Muscle layer of duodenum (tissue), 2 donors: ENCODE results near the gene SYDE1.
"Not testable (repeated sequence)": the region's sequence is repeated elsewhere in the genome, so short reads cannot be mapped to it uniquely, and the experiment has no call there.

Source experiments
- H3K27ac ChIP-seq: one replicate; pipeline ENCODE4 v1.7.0; 2013; ENCODE audit warnings: mild to moderate bottlenecking, low read length
- H3K27me3 ChIP-seq: one replicate; pipeline ENCODE4 v1.7.0; 2013; ENCODE audit warnings: low read depth, mild to moderate bottlenecking, control low read depth, low read length
- H3K36me3 ChIP-seq, 2 donors: one replicate each; pipeline ENCODE4 v1.7.0; 2013; ENCODE audit warnings: low read length in 2 of 2, control low read depth in 1 of 2, mild to moderate bottlenecking in 1 of 2; ENCODE audit not compliant: insufficient read depth in 2 of 2, control insufficient read depth in 1 of 2
- H3K4me1 ChIP-seq, 2 donors: one replicate each; pipeline ENCODE4 v1.7.0; 2013; ENCODE audit warnings: low read length in 2 of 2, mild to moderate bottlenecking in 2 of 2, control low read depth in 1 of 2, moderate library complexity in 1 of 2; ENCODE audit not compliant: insufficient read depth in 2 of 2, control insufficient read depth in 1 of 2
- H3K4me3 ChIP-seq, 2 donors: one replicate each; pipeline ENCODE4 v1.7.0; 2013; ENCODE audit warnings: low read length in 2 of 2, low read depth in 1 of 2, mild to moderate bottlenecking in 1 of 2
- H3K9me3 ChIP-seq, 2 donors: one replicate each; pipeline ENCODE4 v1.7.0; 2013; ENCODE audit warnings: low read length in 2 of 2, control low read depth in 1 of 2, mild to moderate bottlenecking in 1 of 2; ENCODE audit not compliant: control insufficient read depth in 1 of 2
- donor health status: healthy.

Gene SYDE1

GRCh38 chr19:15107061-15108010 lies at the start of gene SYDE1:
SYDE1 (plus strand) TSS chr19:15107401; CDS start chr19:15107434, 33 bp downstream.
- Histone ChIP-seq H3K9me3 (peaks cover 5 to 8% of the 10 kb centered on the region in 2 donors), H3K4me3 (peak within 1 kb of the TSS; percentile 67 to 73), H3K27me3 (no peaks in the 10 kb centered on the region), H3K4me1 (peaks cover 0 to 10% of the 10 kb centered on the region in 2 donors), H3K36me3 (peaks cover 2 to 26% of the 10 kb centered on the region in 2 donors), H3K27ac (peak within 1 kb of the TSS; percentile 75)

GRCh38 chr19:15062036-15062435 lies 45.2 kb upstream of the SYDE1 start:
- H3K36me3 ChIP-seq, result no peaks in the 10 kb centered on the region
- H3K4me1 ChIP-seq, result no peaks in the 10 kb centered on the region
- no peaks in the 10 kb centered on the region for H3K9me3 ChIP-seq
- H3K4me3 ChIP-seq, result no peak overlapping the region
- H3K27ac ChIP-seq, result no peak overlapping the region
- H3K27me3 ChIP-seq, result no peaks in the 10 kb centered on the region

GRCh38 chr19:15070386-15070785 lies 36.8 kb upstream of the SYDE1 start:
- H3K27me3 ChIP-seq, H3K36me3 ChIP-seq, H3K9me3 ChIP-seq, H3K4me1 ChIP-seq, H3K4me3 ChIP-seq, H3K27ac ChIP-seq: not testable (repeated sequence)

GRCh38 chr19:15072930-15073647 lies 34.1 kb upstream of the SYDE1 start:
- no peak overlapping the region for H3K4me3 ChIP-seq
- H3K27ac ChIP-seq, result no peak overlapping the region
- no peaks in the 10 kb centered on the region for H3K9me3 ChIP-seq
- H3K36me3 ChIP-seq, result no peaks in the 10 kb centered on the region
- H3K27me3 ChIP-seq, result no peaks in the 10 kb centered on the region
- no peaks in the 10 kb centered on the region for H3K4me1 ChIP-seq

GRCh38 chr19:15074371-15074770 lies 32.8 kb upstream of the SYDE1 start:
- Histone ChIP-seq H3K27ac (no peak overlapping the region), H3K9me3 (no peaks in the 10 kb centered on the region), H3K27me3 (no peaks in the 10 kb centered on the region), H3K4me1 (no peaks in the 10 kb centered on the region), H3K4me3 (no peak overlapping the region), H3K36me3 (no peaks in the 10 kb centered on the region)

- Histone ChIP-seq H3K36me3 (no peaks in the 10 kb centered on the region), H3K27me3 (no peaks in the 10 kb centered on the region), H3K4me1 (no peaks in the 10 kb centered on the region), H3K27ac (no peak overlapping the region), H3K9me3 (no peaks in the 10 kb centered on the region), H3K4me3 (no peak overlapping the region)
These were observed 31.4 kb upstream of the SYDE1 start for GRCh38 chr19:15075806-15076205.

GRCh38 chr19:15080002-15080401 lies 27.2 kb upstream of the SYDE1 start:
- H3K36me3 ChIP-seq, H3K27ac ChIP-seq: not testable (repeated sequence)

GRCh38 chr19:15081911-15082310 lies 25.3 kb upstream of the SYDE1 start, which contains the start of gene OR1I1:
OR1I1 (plus strand) TSS chr19:15082211; CDS start chr19:15087066, 4,855 bp downstream.
- H3K36me3 ChIP-seq, result no peaks in the 10 kb centered on the region
- no peak within 1 kb of the TSS for H3K27ac ChIP-seq
- no peak within 1 kb of the TSS for H3K4me3 ChIP-seq
- no peaks in the 10 kb centered on the region for H3K27me3 ChIP-seq
- H3K4me1 ChIP-seq, result no peaks in the 10 kb centered on the region
- H3K9me3 ChIP-seq, result no peaks in the 10 kb centered on the region

More at GRCh38 chr19:15080002-15080401, 27.2 kb upstream of the SYDE1 start:
- H3K27me3 ChIP-seq, H3K4me3 ChIP-seq, H3K9me3 ChIP-seq, H3K4me1 ChIP-seq: not testable (repeated sequence)

- Histone ChIP-seq H3K27me3 (no peaks in the 10 kb centered on the region), H3K36me3 (no peaks in the 10 kb centered on the region), H3K9me3 (no peaks in the 10 kb centered on the region), H3K27ac (no peak overlapping the region), H3K4me3 (no peak overlapping the region), H3K4me1 (peaks cover 0 to 3% of the 10 kb centered on the region in 2 donors)
These were observed 20.0 kb upstream of the SYDE1 start for GRCh38 chr19:15087182-15087581.

GRCh38 chr19:15091918-15092753 lies 15.1 kb upstream of the SYDE1 start:
- Histone ChIP-seq H3K27me3 (no peaks in the 10 kb centered on the region), H3K36me3 (no peaks in the 10 kb centered on the region), H3K9me3 (no peaks in the 10 kb centered on the region), H3K4me1 (peaks cover 0 to 5% of the 10 kb centered on the region in 2 donors), H3K4me3 (peak overlapping the region in 1 of 2 donors; percentile 18), H3K27ac (no peak overlapping the region)

GRCh38 chr19:15093001-15093400 lies 14.2 kb upstream of the SYDE1 start:
- no peaks in the 10 kb centered on the region for H3K36me3 ChIP-seq

More at GRCh38 chr19:15093001-15093400, 14.2 kb upstream of the SYDE1 start:
- no peaks in the 10 kb centered on the region for H3K9me3 ChIP-seq
- peaks cover 0 to 5% of the 10 kb centered on the region in 2 donors for H3K4me1 ChIP-seq
- H3K27me3 ChIP-seq, result no peaks in the 10 kb centered on the region
- H3K27ac ChIP-seq, result no peak overlapping the region
- H3K4me3 ChIP-seq, result no peak overlapping the region
